Activated effector memory CD4-positive, alpha-beta T cell treated with anti-CD3 and anti-CD28 coated beads, Interleukin-2, amount 50 U/mL, for 16 hours (primary cell): ENCODE results near the gene RNF144A.

Source experiments
- DNase-seq: peaks from one replicate; pipeline ENCODE4 v3.0.0-alpha.2; 2020

Gene RNF144A

GRCh38 chr2:6951046-6951445 is 33.8 kb downstream of the RNF144A start:
- DNase-seq, result no peak

- no peak for DNase-seq
These were observed 34.9 kb downstream of the RNF144A start for GRCh38 chr2:6952101-6952500.

GRCh38 chr2:6954586-6954985 is 37.4 kb downstream of the RNF144A start:
- no peak for DNase-seq

- no peak for DNase-seq
These were observed 38.4 kb downstream of the RNF144A start for GRCh38 chr2:6955511-6956136.

GRCh38 chr2:6956566-6956965 is 39.4 kb downstream of the RNF144A start:
- DNase-seq, result no peak

- no peak for DNase-seq
These were observed 40.0 kb downstream of the RNF144A start for GRCh38 chr2:6957031-6957714.

GRCh38 chr2:6957910-6958615 is 40.9 kb downstream of the RNF144A start:
- no peak for DNase-seq

- no peak for DNase-seq
These were observed 41.5 kb downstream of the RNF144A start for GRCh38 chr2:6958616-6959235.

GRCh38 chr2:6959751-6960150 is 42.5 kb downstream of the RNF144A start:
- DNase-seq, result no peak

GRCh38 chr2:6960659-6961058 is 43.4 kb downstream of the RNF144A start:
- no peak for DNase-seq

GRCh38 chr2:6963727-6964126 is 46.5 kb downstream of the RNF144A start:
- no peak for DNase-seq

GRCh38 chr2:6965071-6965795 is 48.0 kb downstream of the RNF144A start:
- no peak for DNase-seq

GRCh38 chr2:6966446-6966940 is 49.3 kb downstream of the RNF144A start:
- DNase-seq, result no peak

GRCh38 chr2:6967301-6967700 is 50.1 kb downstream of the RNF144A start:
- no peak for DNase-seq

GRCh38 chr2:6968319-6969100 is 51.3 kb downstream of the RNF144A start:
- no peak for DNase-seq

- DNase-seq, result no peak
These were observed 53.3 kb downstream of the RNF144A start for GRCh38 chr2:6970551-6970950.

- no peak for DNase-seq
These were observed 53.8 kb downstream of the RNF144A start for GRCh38 chr2:6970976-6971480.

GRCh38 chr2:6971502-6971901 is 54.3 kb downstream of the RNF144A start:
- no peak for DNase-seq

GRCh38 chr2:6972067-6972710 is 55.0 kb downstream of the RNF144A start:
- no peak for DNase-seq

- DNase-seq, result no peak
These were observed 56.8 kb downstream of the RNF144A start for GRCh38 chr2:6973895-6974545.

GRCh38 chr2:6975988-6976387 is 58.8 kb downstream of the RNF144A start:
- DNase-seq, result no peak
